Hematopoietic multipotent progenitor cell treated with erythropoietin and hydrocortisone succinate and interleukin-3 and kit ligand, for 6 days (in vitro differentiated cells): ENCODE measurements around the gene C17orf107.
"Not testable (repeated sequence)": the region's sequence is repeated elsewhere in the genome, so short reads cannot be mapped to it uniquely, and the experiment has no call there.

Experiments
- DNase-seq: peaks from one replicate; pipeline ENCODE4 v3.0.0-alpha.2; 2015

Gene C17orf107

GRCh38 chr17:4899341-4900230 is at the start of gene C17orf107:
Gene C17orf107 (plus strand): TSS chr17:4899536. CDS start chr17:4899763, 227 bp downstream.
- peak; percentile 88 for DNase-seq

- no peak for DNase-seq
These were observed 49.1 kb upstream of the C17orf107 start for GRCh38 chr17:4850246-4850645.

- DNase-seq, result no peak
These were observed 48.3 kb upstream of the C17orf107 start for GRCh38 chr17:4851084-4851483.

- peak; percentile 61 for DNase-seq
These were observed 46.6 kb upstream of the C17orf107 start for GRCh38 chr17:4852567-4853207.

- DNase-seq, result no peak
These were observed 46.1 kb upstream of the C17orf107 start for GRCh38 chr17:4853208-4853671.

GRCh38 chr17:4854111-4854681 is 45.1 kb upstream of the C17orf107 start:
- DNase-seq, result no peak

GRCh38 chr17:4856271-4856936 is 42.9 kb upstream of the C17orf107 start:
- no peak for DNase-seq

- no peak for DNase-seq
These were observed 42.4 kb upstream of the C17orf107 start for GRCh38 chr17:4856937-4857314.

- DNase-seq, result not testable (repeated sequence)
These were observed 42.0 kb upstream of the C17orf107 start for GRCh38 chr17:4857347-4857746.

GRCh38 chr17:4858068-4858881 is 41.1 kb upstream of the C17orf107 start:
- DNase-seq, result no peak

- DNase-seq, result no peak
These were observed 40.5 kb upstream of the C17orf107 start for GRCh38 chr17:4858882-4859260.

GRCh38 chr17:4859816-4860625 is 39.3 kb upstream of the C17orf107 start:
- DNase-seq, result no peak

- no peak for DNase-seq
These were observed 38.7 kb upstream of the C17orf107 start for GRCh38 chr17:4860651-4861050.

GRCh38 chr17:4861052-4861451 is 38.3 kb upstream of the C17orf107 start:
- DNase-seq, result no peak

- no peak for DNase-seq
These were observed 36.6 kb upstream of the C17orf107 start for GRCh38 chr17:4862720-4863119.

GRCh38 chr17:4863321-4863720 is 36.0 kb upstream of the C17orf107 start:
- no peak for DNase-seq

GRCh38 chr17:4867535-4867934 is 31.8 kb upstream of the C17orf107 start:
- DNase-seq, result not testable (repeated sequence)

- DNase-seq, result not testable (repeated sequence)
These were observed 30.0 kb upstream of the C17orf107 start for GRCh38 chr17:4869058-4869998.

GRCh38 chr17:4870855-4871254 is 28.5 kb upstream of the C17orf107 start:
- DNase-seq, result no peak

GRCh38 chr17:4872786-4873185 is 26.6 kb upstream of the C17orf107 start:
- no peak for DNase-seq
